Parathyroid adenoma (tissue), 2 donors: ENCODE data around the gene TWNK.

ENCODE experiments used
- H2AFZ ChIP-seq: fragments of 300-600 bp; sonication (generic); one replicate; pipeline ENCODE4 v1.7.0; 2017; ENCODE audit warnings: antibody characterized with exemption, mild to moderate bottlenecking
- H3K27ac ChIP-seq: fragments of 300-600 bp; sonication (generic); one replicate; pipeline ENCODE4 v1.7.0; 2017
- H3K27me3 ChIP-seq: fragments of 300-600 bp; sonication (generic); one replicate; pipeline ENCODE4 v1.7.0; 2017; ENCODE audit warnings: low read length; ENCODE audit not compliant: control insufficient read depth, insufficient read depth
- H3K36me3 ChIP-seq: fragments of 300-600 bp; sonication (generic); one replicate; pipeline ENCODE4 v1.7.0; 2017; ENCODE audit warnings: low read length; ENCODE audit not compliant: control insufficient read depth, insufficient read depth
- H3K4me1 ChIP-seq: fragments of 300-600 bp; sonication (generic); one replicate; pipeline ENCODE4 v1.7.0; 2017; ENCODE audit warnings: control low read depth
- H3K4me2 ChIP-seq: fragments of 300-600 bp; sonication (generic); one replicate; pipeline ENCODE4 v1.7.0; 2017; ENCODE audit warnings: low read length
- H3K4me3 ChIP-seq: fragments of 300-600 bp; sonication (generic); one replicate; pipeline ENCODE4 v1.7.0; 2017; ENCODE audit warnings: low read depth, low read length
- H3K79me2 ChIP-seq: fragments of 300-600 bp; sonication (generic); one replicate; pipeline ENCODE4 v1.7.0; 2017; ENCODE audit warnings: control low read depth
- H3K9ac ChIP-seq: fragments of 300-600 bp; sonication (generic); one replicate; pipeline ENCODE4 v1.7.0; 2017; ENCODE audit warnings: mild to moderate bottlenecking
- H3K9me3 ChIP-seq: fragments of 300-600 bp; sonication (generic); one replicate; pipeline ENCODE4 v1.7.0; 2017; ENCODE audit warnings: low read length; ENCODE audit not compliant: control insufficient read depth
- CTCF ChIP-seq: fragments of 300-600 bp; sonication (generic); IDR thresholded peaks from one replicate; pipeline ENCODE4 v1.7.0; 2017; ENCODE audit warnings: antibody characterized with exemption, mild to moderate bottlenecking
- donor health status: primary hyperparathyroidism.

TWNK gene

GRCh38 chr10:101010329-101010728 lies 23.0 kb downstream of the TWNK start:
- Histone ChIP-seq H3K27ac (no peak overlapping the region), H3K9ac (no peak overlapping the region), H2AFZ (no peak overlapping the region), H3K4me2 (no peak overlapping the region), H3K27me3 (no peaks in the 10 kb centered on the region), H3K4me3 (no peak overlapping the region), H3K4me1 (peaks cover 13% of the 10 kb centered on the region), H3K79me2 (no peaks in the 10 kb centered on the region), H3K9me3 (no peaks in the 10 kb centered on the region), H3K36me3 (no peaks in the 10 kb centered on the region)
- TF ChIP-seq CTCF, result no peak

- peaks cover 13% of the 10 kb centered on the region for H3K4me1 ChIP-seq
- H3K9me3 ChIP-seq, result no peaks in the 10 kb centered on the region
- peak overlapping the region; percentile 50 for H3K27ac ChIP-seq
- no peak overlapping the region for H3K9ac ChIP-seq
- H3K27me3 ChIP-seq, result no peaks in the 10 kb centered on the region
- no peak overlapping the region for H2AFZ ChIP-seq
- H3K36me3 ChIP-seq, result no peaks in the 10 kb centered on the region
- H3K4me2 ChIP-seq, result no peak overlapping the region
- TF ChIP-seq CTCF, result peak; percentile 14
- no peaks in the 10 kb centered on the region for H3K79me2 ChIP-seq
- no peak overlapping the region for H3K4me3 ChIP-seq
Measured at GRCh38 chr10:101011517-101012423, 24.4 kb downstream of the TWNK start.

GRCh38 chr10:101012525-101013364 lies 25.4 kb downstream of the TWNK start:
- H3K79me2 ChIP-seq, result no peaks in the 10 kb centered on the region
- H3K9ac ChIP-seq, result no peak overlapping the region
- H2AFZ ChIP-seq, result no peak overlapping the region
- peaks cover 13% of the 10 kb centered on the region for H3K4me1 ChIP-seq
- no peaks in the 10 kb centered on the region for H3K9me3 ChIP-seq
- no peaks in the 10 kb centered on the region for H3K36me3 ChIP-seq
- TF ChIP-seq CTCF, result peak; percentile 87
- H3K27me3 ChIP-seq, result no peaks in the 10 kb centered on the region
- H3K4me2 ChIP-seq, result no peak overlapping the region
- H3K4me3 ChIP-seq, result no peak overlapping the region
- peak overlapping the region; percentile 50 for H3K27ac ChIP-seq

- Histone ChIP-seq H3K79me2 (no peaks in the 10 kb centered on the region), H3K4me1 (peaks cover 13% of the 10 kb centered on the region), H3K9ac (no peak overlapping the region), H3K9me3 (no peaks in the 10 kb centered on the region), H3K4me2 (no peak overlapping the region), H2AFZ (no peak overlapping the region), H3K36me3 (no peaks in the 10 kb centered on the region), H3K27ac (no peak overlapping the region), H3K4me3 (no peak overlapping the region), H3K27me3 (no peaks in the 10 kb centered on the region)
- TF ChIP-seq CTCF, result no peak
Measured at GRCh38 chr10:101013365-101013825, 26.1 kb downstream of the TWNK start.
